T47D (cell line): ENCODE data around the gene DNMT3B.

Experiments
- DNase-seq, 2 experiments: peaks; one replicate each; pipeline versions ENCODE4 v3.0.0 to v3.0.0-alpha.2; 2011 to 2012; ENCODE audit warnings: low read depth in 1 of 2, low spot score in 1 of 2
- JUND ChIP-seq: IDR thresholded peaks from 2 replicates; pipeline ENCODE4 v1.6.1; 2012; ENCODE audit warnings: low read depth
- in situ Hi-C: cut with HindIII; loops from 2 replicates; pipeline ENCODE4 v1.10.0; 2016; ENCODE audit warnings: low sequenced_read_pairs, low pct_unique_long_range_greater_than_20kb

DNMT3B gene

GRCh38 chr20:32804022-32804715, 42.0 kb downstream of the DNMT3B start:
- in situ Hi-C loops: no loop called here
- DNase-seq: no peak
- no peak for TF ChIP-seq JUND

- in situ Hi-C loops: no loop called here
- no peak for DNase-seq
- TF ChIP-seq JUND: no peak
Observed at GRCh38 chr20:32804817-32805216, 42.6 kb downstream of the DNMT3B start.

GRCh38 chr20:32805721-32806120, 43.5 kb downstream of the DNMT3B start:
- DNase-seq: no peak
- no peak for TF ChIP-seq JUND
- in situ Hi-C loops: no loop called here

GRCh38 chr20:32806356-32806755, 44.2 kb downstream of the DNMT3B start:
- TF ChIP-seq JUND: no peak
- in situ Hi-C loops: no loop called here
- no peak for DNase-seq

- no peak for TF ChIP-seq JUND
- in situ Hi-C loops: no loop called here
- no peak for DNase-seq
Observed at GRCh38 chr20:32807706-32808105, 45.5 kb downstream of the DNMT3B start.

- in situ Hi-C loops: no loop called here
- DNase-seq: no peak
- no peak for TF ChIP-seq JUND
Observed at GRCh38 chr20:32808438-32808837, 46.3 kb downstream of the DNMT3B start.

- in situ Hi-C loops: no loop called here
- TF ChIP-seq JUND: no peak
- DNase-seq: no peak
Observed at GRCh38 chr20:32809907-32810306, 47.7 kb downstream of the DNMT3B start.

GRCh38 chr20:32810941-32811340, 48.8 kb downstream of the DNMT3B start:
- DNase-seq: no peak
- in situ Hi-C loops: no loop called here

GRCh38 chr20:32811886-32812285, 49.7 kb downstream of the DNMT3B start:
- no peak for TF ChIP-seq JUND
- no peak for DNase-seq
- in situ Hi-C loops: no loop called here

More at GRCh38 chr20:32810941-32811340, 48.8 kb downstream of the DNMT3B start:
- TF ChIP-seq JUND: no peak

GRCh38 chr20:32819992-32820697, 58.0 kb downstream of the DNMT3B start:
- TF ChIP-seq JUND: no peak
- DNase-seq: peak; percentile 46 to 47
- in situ Hi-C loops: no loop called here

- in situ Hi-C loops: no loop called here
- DNase-seq: no peak
- TF ChIP-seq JUND: no peak
Observed at GRCh38 chr20:32820698-32821377, 58.7 kb downstream of the DNMT3B start.

GRCh38 chr20:32822225-32822624, 60.0 kb downstream of the DNMT3B start:
- in situ Hi-C loops: no loop called here
- TF ChIP-seq JUND: no peak
- DNase-seq: no peak

- in situ Hi-C loops: no loop called here
- no peak for TF ChIP-seq JUND
Observed at GRCh38 chr20:32823078-32823477, 60.9 kb downstream of the DNMT3B start.

More at GRCh38 chr20:32823078-32823477, 60.9 kb downstream of the DNMT3B start:
- DNase-seq: peak in 1 of 2 experiments; percentile 18
